Astrocyte (in vitro differentiated cells and primary cell): ENCODE measurements around the gene NFYB. TPM values are rescaled to one million over a fixed set of nuclear protein-coding genes. Genes with fewer than 3 reads are reported as not detected.

Experiments
- DNase-seq: peaks from one replicate; pipeline ENCODE4 v3.0.0-alpha.2; 2010; ENCODE audit warnings: low read depth
- FAIRE-seq: peaks from 2 replicates; lab custom pipeline; 2011; peaks lifted over from hg19 to GRCh38; lab: Jason Lieb, UNC
- H2AFZ ChIP-seq: 2 replicates; pipeline ENCODE4 v1.6.0; 2012; ENCODE audit warnings: low read depth, low read length, inconsistent platforms
- H3K27ac ChIP-seq: 2 replicates; pipeline ENCODE4 v1.5.1; 2011; ENCODE audit warnings: low read depth, low read length, inconsistent platforms
- H3K27me3 ChIP-seq: 2 replicates; pipeline ENCODE4 v1.6.0; 2011; ENCODE audit warnings: low read length, inconsistent platforms; ENCODE audit not compliant: insufficient read depth
- H3K36me3 ChIP-seq: 2 replicates; pipeline ENCODE4 v1.5.1; 2011; ENCODE audit warnings: low read length, inconsistent platforms; ENCODE audit not compliant: insufficient read depth
- H3K4me1 ChIP-seq: 2 replicates; pipeline ENCODE4 v1.5.1; 2011; ENCODE audit warnings: low read length, inconsistent platforms; ENCODE audit not compliant: insufficient read depth
- H3K4me2 ChIP-seq: 2 replicates; pipeline ENCODE4 v1.6.0; 2012; ENCODE audit warnings: low read length, inconsistent platforms
- H3K4me3 ChIP-seq: 2 replicates; pipeline ENCODE4 v1.5.1; 2011; ENCODE audit warnings: low read depth, mild to moderate bottlenecking, low read length, inconsistent platforms; ENCODE audit not compliant: insufficient read depth
- H3K79me2 ChIP-seq: 2 replicates; pipeline ENCODE4 v1.6.0; 2012; ENCODE audit warnings: mild to moderate bottlenecking, low read length, inconsistent platforms; ENCODE audit not compliant: insufficient read depth
- H3K9ac ChIP-seq: 2 replicates; pipeline ENCODE4 v1.6.0; 2012; ENCODE audit warnings: mild to moderate bottlenecking, low read length, inconsistent platforms
- H3K9me3 ChIP-seq: 2 replicates; pipeline ENCODE4 v1.5.1; 2012; ENCODE audit warnings: low read depth, mild to moderate bottlenecking, low read length, inconsistent platforms; ENCODE audit not compliant: insufficient read depth
- H4K20me1 ChIP-seq: 2 replicates; pipeline ENCODE4 v1.6.0; 2012; ENCODE audit warnings: low read length, inconsistent platforms; ENCODE audit not compliant: insufficient read depth
- H3K27ac Mint-ChIP-seq: one replicate; pipeline ENCODE4 v1.8.0; 2021; ENCODE audit warnings: mild to moderate bottlenecking, mixed read lengths; ENCODE audit not compliant: unreplicated experiment
- H3K27me3 Mint-ChIP-seq: one replicate; pipeline ENCODE4 v1.8.0; 2021; ENCODE audit warnings: low read depth, mixed read lengths; ENCODE audit not compliant: unreplicated experiment
- H3K36me3 Mint-ChIP-seq: one replicate; pipeline ENCODE4 v1.8.0; 2021; ENCODE audit warnings: low read depth, mixed read lengths; ENCODE audit not compliant: unreplicated experiment
- H3K4me1 Mint-ChIP-seq: one replicate; pipeline ENCODE4 v1.8.0; 2021; ENCODE audit warnings: low read depth, mixed read lengths; ENCODE audit not compliant: unreplicated experiment
- H3K4me3 Mint-ChIP-seq: one replicate; pipeline ENCODE4 v1.8.0; 2021; ENCODE audit warnings: mild to moderate bottlenecking, moderate library complexity, mixed read lengths; ENCODE audit not compliant: unreplicated experiment
- H3K9me3 Mint-ChIP-seq: one replicate; pipeline ENCODE4 v1.8.0; 2021; ENCODE audit warnings: mild to moderate bottlenecking, mixed read lengths; ENCODE audit not compliant: unreplicated experiment
- CTCF ChIP-seq: IDR thresholded peaks from 2 replicates; pipeline ENCODE4 v1.5.1; 2011; ENCODE audit warnings: low read depth, mild to moderate bottlenecking, inconsistent platforms, low read length, moderate library complexity; ENCODE audit not compliant: insufficient read depth
- EZH2 ChIP-seq: IDR thresholded peaks from 2 replicates; pipeline ENCODE4 v1.6.1; 2012; ENCODE audit warnings: mild to moderate bottlenecking, low read length, inconsistent platforms; ENCODE audit not compliant: insufficient read depth
- total RNA-seq: library from RNA; stranded (reverse); gene quantifications from 2 replicates; pipeline ENCODE4 v1.2.1, GENCODE V29; 2021

Gene NFYB
- total RNA-seq, 1 donor from 2014 or later = 14.8 TPM

- no peak overlapping the region for H3K27ac Mint-ChIP-seq
- TF ChIP-seq CTCF (no peak), EZH2 (no peak)
- Histone ChIP-seq H3K36me3 (peaks cover 26% of the 10 kb centered on the region), H3K4me2 (no peak overlapping the region), H3K9ac (no peak overlapping the region), H3K27ac (no peak overlapping the region), H3K79me2 (no peaks in the 10 kb centered on the region), H2AFZ (no peak overlapping the region), H4K20me1 (no peaks in the 10 kb centered on the region), H3K4me1 (peaks cover 4% of the 10 kb centered on the region), H3K27me3 (no peaks in the 10 kb centered on the region), H3K4me3 (no peak overlapping the region), H3K9me3 (no peaks in the 10 kb centered on the region)
- H3K4me1 Mint-ChIP-seq = no peaks in the 10 kb centered on the region
- H3K4me3 Mint-ChIP-seq = no peak overlapping the region
- DNase-seq = no peak
- peaks cover 6% of the 10 kb centered on the region for H3K36me3 Mint-ChIP-seq
- H3K27me3 Mint-ChIP-seq = no peaks in the 10 kb centered on the region
- no peaks in the 10 kb centered on the region for H3K9me3 Mint-ChIP-seq
- no peak for FAIRE-seq
Measured at GRCh38 chr12:104091136-104091535, 46.9 kb downstream of the NFYB start.

- no peak overlapping the region for H3K4me3 Mint-ChIP-seq
- Histone ChIP-seq H3K27ac (no peak overlapping the region), H3K9me3 (no peaks in the 10 kb centered on the region), H4K20me1 (no peaks in the 10 kb centered on the region), H3K9ac (no peak overlapping the region), H3K79me2 (no peaks in the 10 kb centered on the region), H3K4me2 (no peak overlapping the region), H3K36me3 (peaks cover 26% of the 10 kb centered on the region), H3K4me3 (no peak overlapping the region), H3K27me3 (no peaks in the 10 kb centered on the region), H3K4me1 (peaks cover 4% of the 10 kb centered on the region), H2AFZ (no peak overlapping the region)
- TF ChIP-seq EZH2 = no peak
- TF ChIP-seq CTCF = no peak
- peaks cover 6% of the 10 kb centered on the region for H3K36me3 Mint-ChIP-seq
- H3K4me1 Mint-ChIP-seq = no peaks in the 10 kb centered on the region
- FAIRE-seq (no peak), DNase-seq (no peak)
- H3K27me3 Mint-ChIP-seq = no peaks in the 10 kb centered on the region
- no peak overlapping the region for H3K27ac Mint-ChIP-seq
- no peaks in the 10 kb centered on the region for H3K9me3 Mint-ChIP-seq
Measured at GRCh38 chr12:104090685-104091084, 47.3 kb downstream of the NFYB start.

- H3K4me1 Mint-ChIP-seq = no peaks in the 10 kb centered on the region
- FAIRE-seq (no peak), DNase-seq (no peak)
- no peak overlapping the region for H3K27ac Mint-ChIP-seq
- peaks cover 2% of the 10 kb centered on the region for H3K79me2 ChIP-seq
- TF ChIP-seq EZH2 (no peak), CTCF (no peak)
- H3K27me3 Mint-ChIP-seq = no peaks in the 10 kb centered on the region
- no peak overlapping the region for H3K27ac ChIP-seq
- no peak overlapping the region for H3K4me3 Mint-ChIP-seq
- no peak overlapping the region for H2AFZ ChIP-seq
- H4K20me1 ChIP-seq = peaks cover 2% of the 10 kb centered on the region
- H3K27me3 ChIP-seq = no peaks in the 10 kb centered on the region
- no peak overlapping the region for H3K4me3 ChIP-seq
- H3K9me3 Mint-ChIP-seq = no peaks in the 10 kb centered on the region
- H3K36me3 Mint-ChIP-seq = peaks cover 4% of the 10 kb centered on the region
- H3K9ac ChIP-seq = no peak overlapping the region
- H3K9me3 ChIP-seq = no peaks in the 10 kb centered on the region
- no peaks in the 10 kb centered on the region for H3K4me1 ChIP-seq
- peaks cover 36% of the 10 kb centered on the region for H3K36me3 ChIP-seq
- H3K4me2 ChIP-seq = no peak overlapping the region
Measured at GRCh38 chr12:104083769-104084475, 54.1 kb downstream of the NFYB start.
